GM19193 (cell line): Measurements from ENCODE around the gene TESK1.

Experiments used
- POLR2A ChIP-seq: IDR thresholded peaks from 4 replicates; pipeline ENCODE4 v1.6.1; 2011; ENCODE audit not compliant: insufficient read depth, insufficient read length; ENCODE audit errors: extremely low read depth

Gene TESK1

DNA sequence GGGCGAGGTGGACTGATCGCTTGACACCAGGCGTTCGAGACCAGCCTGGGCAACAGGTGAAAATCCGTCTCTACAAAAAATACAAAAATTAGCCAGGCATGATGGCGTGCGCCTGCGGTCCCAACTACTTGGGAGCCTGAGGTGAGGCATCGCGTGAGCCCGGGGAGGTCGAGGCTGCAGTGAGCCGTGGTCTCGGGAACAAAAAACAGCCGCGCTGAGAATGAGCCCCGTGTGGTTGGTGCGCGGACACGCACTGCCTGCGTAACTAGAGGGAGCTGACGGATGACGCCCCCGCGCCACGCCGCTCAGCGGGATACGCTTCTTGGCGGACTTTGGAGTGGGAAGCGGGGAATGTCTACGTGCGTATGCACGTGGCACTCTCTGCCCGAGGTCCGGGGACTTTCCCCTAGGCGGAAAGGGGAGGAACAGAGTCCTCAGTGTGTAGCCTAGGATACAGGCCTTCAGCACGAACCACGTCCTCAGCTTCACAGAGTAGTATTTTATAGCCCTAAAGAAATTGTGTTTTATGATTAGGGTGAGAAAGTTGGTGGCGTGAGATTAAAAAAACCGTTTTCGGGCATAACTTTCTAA is 52.6 kb downstream of the TESK1 start, which contains the start of gene RMRP:
Gene RMRP (minus strand): TSS at position 474 of the 591 bp plus-strand sequence.
- TF ChIP-seq POLR2A: no peak

- TF ChIP-seq POLR2A: peak; percentile 88
Measured at GRCh38 chr9:35658137-35658967, 53.3 kb downstream of the TESK1 start, which contains the start of gene CCDC107. CCDC107 (plus strand) TSS chr9:35658292; CDS start chr9:35658380, 88 bp downstream.

- no peak for TF ChIP-seq POLR2A
Measured at GRCh38 chr9:35658968-35659220, 53.8 kb downstream of the TESK1 start.

- TF ChIP-seq POLR2A: no peak
Measured at GRCh38 chr9:35659340-35659739, 54.3 kb downstream of the TESK1 start.
